DOHH2 (cell line): Measurements from ENCODE around the gene CORO1C.

Experiments
- CTCF ChIP-seq: fragments of 200-600 bp; sonication (generic); IDR thresholded peaks from one replicate; pipeline ENCODE4 v1.5.1; 2014; ENCODE audit warnings: antibody characterized with exemption, mild to moderate bottlenecking, low read depth, low read length; ENCODE audit not compliant: poor library complexity, severe bottlenecking
- EZH2phosphoT487 ChIP-seq: fragments of 200-600 bp; sonication (generic); IDR thresholded peaks from 2 replicates; pipeline ENCODE4 v1.6.1; 2017; ENCODE audit warnings: borderline replicate concordance, mild to moderate bottlenecking, antibody characterized with exemption, low read length, moderate library complexity, mixed read lengths

- no peak for TF ChIP-seq CTCF
- TF ChIP-seq EZH2phosphoT487, result no peak
These were observed 47.3 kb downstream of the CORO1C start for GRCh38 chr12:108683906-108684556.
